ENCODE data around the gene GPR15LG.

The GPR15LG gene

GRCh38 chr10:84196941-84197340 lies 23.3 kb downstream of the GPR15LG start:
- ChIA-PET CTCF (interaction anchor here (1.1 kb wide), 1 partner anchor 13 kb away, joined by 7 read pairs; no protein-coding TSS in a partner anchor), POLR2A (no interaction called here)
- TF ChIP-seq TARDBP (IDR thresholded peaks at IDR 0.05): no peak
- no peak for TF ChIP-seq L3MBTL2 (conservative IDR thresholded peaks at IDR 0.05)
- TF ChIP-seq FOXA1 (IDR thresholded peaks at IDR 0.05): no peak
- TF ChIP-seq ZNF384 (IDR thresholded peaks at IDR 0.05): no peak
- TF ChIP-seq SUZ12 (IDR thresholded peaks at IDR 0.05): no peak
- no peak for TF ChIP-seq ELF4 (IDR thresholded peaks at IDR 0.05)
- TF ChIP-seq FOXK2 (IDR thresholded peaks at IDR 0.05): no peak
- TF ChIP-seq PKNOX1 (IDR thresholded peaks at IDR 0.05): no peak
- no peak for TF ChIP-seq FOXM1 (IDR thresholded peaks at IDR 0.05; ENCODE audit: borderline replicate concordance)
- no peak for TF ChIP-seq ARNT (IDR thresholded peaks at IDR 0.05)
- TF ChIP-seq LEF1 (IDR thresholded peaks at IDR 0.05; ENCODE audit: borderline replicate concordance): no peak
- TF ChIP-seq HDGF (IDR thresholded peaks at IDR 0.05; ENCODE audit: borderline replicate concordance): no peak
- no peak for DNase-seq (ENCODE audit: extremely low spot score)

GRCh38 chr10:84197643-84198042 lies 24.0 kb downstream of the GPR15LG start:
- CTCF ChIA-PET: interaction anchor here (1.1 kb wide), 1 partner anchor 12 kb away, joined by 7 read pairs; no protein-coding TSS in a partner anchor
- DNase-seq (ENCODE audit: extremely low spot score): no peak
- TF ChIP-seq HDGF (IDR thresholded peaks at IDR 0.05; ENCODE audit: borderline replicate concordance) (no peak), FOXK2 (IDR thresholded peaks at IDR 0.05) (no peak), ELF4 (IDR thresholded peaks at IDR 0.05) (no peak), TARDBP (IDR thresholded peaks at IDR 0.05) (no peak), CTBP1 (IDR thresholded peaks at IDR 0.05; ENCODE audit: borderline replicate concordance) (no peak), NFRKB (IDR thresholded peaks at IDR 0.05) (no peak), ZNF384 (IDR thresholded peaks at IDR 0.05) (no peak), LEF1 (IDR thresholded peaks at IDR 0.05; ENCODE audit: borderline replicate concordance) (no peak), FOXM1 (IDR thresholded peaks at IDR 0.05; ENCODE audit: borderline replicate concordance) (no peak), BHLHE40 (IDR thresholded peaks at IDR 0.05; ENCODE audit: borderline replicate concordance) (no peak), PKNOX1 (IDR thresholded peaks at IDR 0.05) (no peak), ARNT (IDR thresholded peaks at IDR 0.05) (no peak), SP1 (IDR thresholded peaks at IDR 0.05) (no peak), L3MBTL2 (conservative IDR thresholded peaks at IDR 0.05) (no peak), SUZ12 (IDR thresholded peaks at IDR 0.05) (no peak), FOXA1 (IDR thresholded peaks at IDR 0.05) (no peak)
- POLR2A ChIA-PET: no interaction called here

- DNase-seq (ENCODE audit: extremely low spot score): no peak
- ChIA-PET CTCF (interaction anchor here (0.8 kb wide), 1 partner anchor 16 kb away, joined by 3 read pairs; no protein-coding TSS in a partner anchor), POLR2A (no interaction called here)
- TF ChIP-seq SUZ12 (IDR thresholded peaks at IDR 0.05) (no peak), ELF4 (IDR thresholded peaks at IDR 0.05) (no peak), ARNT (IDR thresholded peaks at IDR 0.05) (no peak), NFRKB (IDR thresholded peaks at IDR 0.05) (no peak), CTBP1 (IDR thresholded peaks at IDR 0.05; ENCODE audit: borderline replicate concordance) (no peak), TARDBP (IDR thresholded peaks at IDR 0.05) (no peak), L3MBTL2 (conservative IDR thresholded peaks at IDR 0.05) (no peak), LEF1 (IDR thresholded peaks at IDR 0.05; ENCODE audit: borderline replicate concordance) (no peak), PKNOX1 (IDR thresholded peaks at IDR 0.05) (no peak), FOXA1 (IDR thresholded peaks at IDR 0.05) (no peak), HDGF (IDR thresholded peaks at IDR 0.05; ENCODE audit: borderline replicate concordance) (no peak), ZNF384 (IDR thresholded peaks at IDR 0.05) (no peak), SP1 (IDR thresholded peaks at IDR 0.05) (no peak), BHLHE40 (IDR thresholded peaks at IDR 0.05; ENCODE audit: borderline replicate concordance) (no peak), FOXK2 (IDR thresholded peaks at IDR 0.05) (no peak), FOXM1 (IDR thresholded peaks at IDR 0.05; ENCODE audit: borderline replicate concordance) (no peak)
Measured at GRCh38 chr10:84198206-84198915, 24.8 kb downstream of the GPR15LG start.

GRCh38 chr10:84200537-84201243 lies 27.1 kb downstream of the GPR15LG start:
- POLR2A ChIA-PET: no interaction called here
- TF ChIP-seq CTBP1 (IDR thresholded peaks at IDR 0.05; ENCODE audit: borderline replicate concordance): no peak
- TF ChIP-seq HDGF (IDR thresholded peaks at IDR 0.05; ENCODE audit: borderline replicate concordance): no peak
- no peak for TF ChIP-seq ELF4 (IDR thresholded peaks at IDR 0.05)
- TF ChIP-seq FOXM1 (IDR thresholded peaks at IDR 0.05; ENCODE audit: borderline replicate concordance): no peak
- TF ChIP-seq ZNF384 (IDR thresholded peaks at IDR 0.05): no peak
- no peak for TF ChIP-seq SUZ12 (IDR thresholded peaks at IDR 0.05)
- TF ChIP-seq LEF1 (IDR thresholded peaks at IDR 0.05; ENCODE audit: borderline replicate concordance): no peak
- no peak for TF ChIP-seq FOXA1 (IDR thresholded peaks at IDR 0.05)
- TF ChIP-seq L3MBTL2 (conservative IDR thresholded peaks at IDR 0.05): no peak
- no peak for TF ChIP-seq FOXK2 (IDR thresholded peaks at IDR 0.05)
- TF ChIP-seq BHLHE40 (IDR thresholded peaks at IDR 0.05; ENCODE audit: borderline replicate concordance): no peak
- TF ChIP-seq ARNT (IDR thresholded peaks at IDR 0.05): no peak
- no peak for TF ChIP-seq NFRKB (IDR thresholded peaks at IDR 0.05)
- TF ChIP-seq PKNOX1 (IDR thresholded peaks at IDR 0.05): no peak
- no peak for TF ChIP-seq TARDBP (IDR thresholded peaks at IDR 0.05)
- no peak for TF ChIP-seq SP1 (IDR thresholded peaks at IDR 0.05)
- CTCF ChIA-PET: no interaction called here
- no peak for DNase-seq (ENCODE audit: extremely low spot score)
